DND-41 (cell line): ENCODE measurements around the gene POLK.
"Not testable (repeated sequence)": the region's sequence is repeated elsewhere in the genome, so short reads cannot be mapped to it uniquely, and the experiment has no call there.

ENCODE experiments used
- ATAC-seq: fragments of 200-7000 bp; cut with Tn5 transposase; 3 replicates; pipeline ENCODE4 v1.9.1; 2021; ENCODE audit warnings: low read depth; ENCODE audit not compliant: insufficient read depth
- DNase-seq: peaks from one replicate; pipeline ENCODE4 v3.0.0-alpha.2; 2020
- H2AFZ ChIP-seq: 2 replicates; pipeline ENCODE4 v1.6.0; 2012; ENCODE audit warnings: low read depth, low read length
- H3K27ac ChIP-seq: 2 replicates; pipeline ENCODE4 v1.5.1; 2012; ENCODE audit warnings: low read length, inconsistent platforms
- H3K27me3 ChIP-seq: fragments of 200-600 bp; sonication (generic); 2 replicates; pipeline ENCODE4 v1.6.0; 2012; ENCODE audit warnings: low read length, mild to moderate bottlenecking, inconsistent platforms; ENCODE audit not compliant: insufficient read depth, poor library complexity
- H3K36me3 ChIP-seq: 2 replicates; pipeline ENCODE4 v1.5.1; 2012; ENCODE audit warnings: low read length, inconsistent platforms; ENCODE audit not compliant: insufficient read depth
- H3K4me1 ChIP-seq: 2 replicates; pipeline ENCODE4 v1.5.1; 2012; ENCODE audit warnings: mild to moderate bottlenecking, low read length; ENCODE audit not compliant: insufficient read depth
- H3K4me2 ChIP-seq: 2 replicates; pipeline ENCODE4 v1.6.0; 2012; ENCODE audit warnings: mild to moderate bottlenecking, moderate library complexity, low read length, inconsistent platforms; ENCODE audit not compliant: insufficient read depth
- H3K4me3 ChIP-seq, 2 experiments: fragments of 200-600 bp in 1 of 2; shearing (Covaris generic) in 1 of 2; 2 replicates each; pipeline ENCODE4 v1.5.1; 2012 to 2016; ENCODE audit warnings: inconsistent platforms in 2 of 2, low read length in 2 of 2, mild to moderate bottlenecking in 2 of 2, low read depth in 1 of 2, moderate library complexity in 1 of 2
- H3K79me2 ChIP-seq: 2 replicates; pipeline ENCODE4 v1.6.0; 2012; ENCODE audit warnings: low read length, inconsistent platforms; ENCODE audit not compliant: insufficient read depth
- H3K9ac ChIP-seq: 2 replicates; pipeline ENCODE4 v1.6.0; 2012; ENCODE audit warnings: low read depth, mild to moderate bottlenecking, inconsistent platforms, low read length, moderate library complexity
- H3K9me3 ChIP-seq: 2 replicates; pipeline ENCODE4 v1.5.1; 2012; ENCODE audit warnings: low read length, moderate library complexity, mild to moderate bottlenecking, inconsistent platforms; ENCODE audit not compliant: insufficient read depth, severe bottlenecking
- H4K20me1 ChIP-seq: 2 replicates; pipeline ENCODE4 v1.6.0; 2012; ENCODE audit warnings: low read length; ENCODE audit not compliant: insufficient read depth
- EZH2 ChIP-seq: IDR thresholded peaks from 3 replicates; pipeline ENCODE4 v1.6.1; 2012; ENCODE audit warnings: borderline replicate concordance, low read depth, mild to moderate bottlenecking, moderate library complexity, low read length, inconsistent platforms; ENCODE audit not compliant: severe bottlenecking
- TF ChIP-seq, protein P1 (sequence below): IDR thresholded peaks from 2 replicates; pipeline ENCODE4 v1.5.1; 2012; ENCODE audit warnings: borderline replicate concordance, low read length, moderate library complexity, mild to moderate bottlenecking; ENCODE audit not compliant: poor library complexity, severe bottlenecking; ENCODE audit errors: extremely low read depth

POLK gene

DNA sequence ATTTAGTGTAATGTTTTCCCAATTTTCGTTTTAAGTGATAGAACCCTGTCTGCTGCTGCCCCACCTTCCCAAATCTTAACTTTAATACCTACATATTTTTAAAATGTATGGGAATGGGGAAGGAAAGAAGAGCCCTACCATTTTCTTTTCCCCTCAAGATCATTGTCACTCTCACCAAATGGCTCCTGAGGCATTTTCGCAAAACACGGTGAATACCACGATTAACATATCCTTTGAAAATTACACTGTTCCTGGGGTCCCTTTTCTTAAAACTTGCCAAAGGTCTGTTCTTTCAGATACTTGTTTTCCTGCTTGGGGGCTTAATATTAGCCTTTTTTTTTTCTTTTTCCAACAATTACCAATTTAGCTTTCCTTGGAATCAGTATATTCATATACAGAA is 36.3 kb upstream of the POLK start:
- Histone ChIP-seq H3K4me3 (no peak overlapping the region), H2AFZ (no peak overlapping the region), H3K27me3 (no peaks in the 10 kb centered on the region), H3K4me2 (no peak overlapping the region), H3K9me3 (peaks cover 4% of the 10 kb centered on the region), H3K79me2 (peaks cover 19% of the 10 kb centered on the region), H3K27ac (no peak overlapping the region), H3K9ac (no peak overlapping the region), H4K20me1 (peaks cover 13% of the 10 kb centered on the region; the same call in 1 of the 2 replicates), H3K36me3 (no peaks in the 10 kb centered on the region), H3K4me1 (no peaks in the 10 kb centered on the region)
- ATAC-seq (no peak), DNase-seq (no peak)
- no peak for TF ChIP-seq EZH2
- TF ChIP-seq, protein P1, sequence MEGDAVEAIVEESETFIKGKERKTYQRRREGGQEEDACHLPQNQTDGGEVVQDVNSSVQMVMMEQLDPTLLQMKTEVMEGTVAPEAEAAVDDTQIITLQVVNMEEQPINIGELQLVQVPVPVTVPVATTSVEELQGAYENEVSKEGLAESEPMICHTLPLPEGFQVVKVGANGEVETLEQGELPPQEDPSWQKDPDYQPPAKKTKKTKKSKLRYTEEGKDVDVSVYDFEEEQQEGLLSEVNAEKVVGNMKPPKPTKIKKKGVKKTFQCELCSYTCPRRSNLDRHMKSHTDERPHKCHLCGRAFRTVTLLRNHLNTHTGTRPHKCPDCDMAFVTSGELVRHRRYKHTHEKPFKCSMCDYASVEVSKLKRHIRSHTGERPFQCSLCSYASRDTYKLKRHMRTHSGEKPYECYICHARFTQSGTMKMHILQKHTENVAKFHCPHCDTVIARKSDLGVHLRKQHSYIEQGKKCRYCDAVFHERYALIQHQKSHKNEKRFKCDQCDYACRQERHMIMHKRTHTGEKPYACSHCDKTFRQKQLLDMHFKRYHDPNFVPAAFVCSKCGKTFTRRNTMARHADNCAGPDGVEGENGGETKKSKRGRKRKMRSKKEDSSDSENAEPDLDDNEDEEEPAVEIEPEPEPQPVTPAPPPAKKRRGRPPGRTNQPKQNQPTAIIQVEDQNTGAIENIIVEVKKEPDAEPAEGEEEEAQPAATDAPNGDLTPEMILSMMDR: no peak

GRCh38 chr5:75481024-75481423 is 30.7 kb upstream of the POLK start:
- peaks cover 26% of the 10 kb centered on the region; the same call in 1 of the 2 replicates for H4K20me1 ChIP-seq
- peaks cover 53% of the 10 kb centered on the region for H3K79me2 ChIP-seq
- H3K27ac ChIP-seq: no peak overlapping the region
- no peaks in the 10 kb centered on the region for H3K9me3 ChIP-seq
- H3K4me3 ChIP-seq: no peak overlapping the region
- no peak overlapping the region for H2AFZ ChIP-seq
- H3K36me3 ChIP-seq: no peaks in the 10 kb centered on the region
- ATAC-seq (no peak), DNase-seq (no peak)
- no peaks in the 10 kb centered on the region for H3K27me3 ChIP-seq
- no peak overlapping the region for H3K9ac ChIP-seq
- no peak overlapping the region for H3K4me2 ChIP-seq
- TF ChIP-seq EZH2: no peak
- TF ChIP-seq, protein P1: no peak
- H3K4me1 ChIP-seq: no peaks in the 10 kb centered on the region

- no peak overlapping the region for H2AFZ ChIP-seq
- H3K4me1 ChIP-seq: no peaks in the 10 kb centered on the region
- H4K20me1 ChIP-seq: peaks cover 24% of the 10 kb centered on the region; the same call in 1 of the 2 replicates
- no peak overlapping the region for H3K27ac ChIP-seq
- no peak overlapping the region for H3K4me3 ChIP-seq
- H3K9me3 ChIP-seq: peaks cover 3% of the 10 kb centered on the region
- H3K27me3 ChIP-seq: no peaks in the 10 kb centered on the region
- ATAC-seq (no peak), DNase-seq (no peak)
- no peak overlapping the region for H3K4me2 ChIP-seq
- no peak overlapping the region for H3K9ac ChIP-seq
- peaks cover 49% of the 10 kb centered on the region for H3K79me2 ChIP-seq
- TF ChIP-seq, protein P1: no peak
- no peak for TF ChIP-seq EZH2
- H3K36me3 ChIP-seq: no peaks in the 10 kb centered on the region
Observed at GRCh38 chr5:75482482-75482881, 29.2 kb upstream of the POLK start.

- no peaks in the 10 kb centered on the region for H3K4me1 ChIP-seq
Observed at GRCh38 chr5:75484605-75485004, 27.1 kb upstream of the POLK start.

GRCh38 chr5:75489847-75490246 is 21.8 kb upstream of the POLK start:
- H3K27ac ChIP-seq, H4K20me1 ChIP-seq, DNase-seq, H3K9ac ChIP-seq, H2AFZ ChIP-seq, H3K4me1 ChIP-seq, ATAC-seq, H3K4me2 ChIP-seq, H3K36me3 ChIP-seq, H3K9me3 ChIP-seq, H3K4me3 ChIP-seq, H3K27me3 ChIP-seq, H3K79me2 ChIP-seq: not testable (repeated sequence)

More at GRCh38 chr5:75484605-75485004, 27.1 kb upstream of the POLK start:
- H3K9me3 ChIP-seq: peaks cover 6% of the 10 kb centered on the region
- ATAC-seq: no peak
- H3K79me2 ChIP-seq: peaks cover 42% of the 10 kb centered on the region
- H3K36me3 ChIP-seq: no peaks in the 10 kb centered on the region
- no peak overlapping the region for H3K4me2 ChIP-seq
- no peak for TF ChIP-seq EZH2
- TF ChIP-seq, protein P1: no peak
- no peak overlapping the region for H3K27ac ChIP-seq
- no peaks in the 10 kb centered on the region for H3K27me3 ChIP-seq
- no peak for DNase-seq
- H2AFZ ChIP-seq: no peak overlapping the region
- no peak overlapping the region for H3K9ac ChIP-seq
- no peak overlapping the region for H3K4me3 ChIP-seq
- H4K20me1 ChIP-seq: peaks cover 20% of the 10 kb centered on the region; the same call in 1 of the 2 replicates
